HG03095 (cell line): ENCODE data around the gene ZNF19.

ENCODE experiments used
- ATAC-seq: cut with Tn5 transposase; IDR thresholded peaks from one replicate; pipeline ENCODE4 v1.9.1; 2021; ENCODE audit warnings: moderate library complexity; ENCODE audit not compliant: unreplicated experiment

ZNF19 gene

GRCh38 chr16:71491054-71491453 is 1.9 kb upstream of the ZNF19 start:
- no peak for ATAC-seq

GRCh38 chr16:71490361-71490760 is 1.2 kb upstream of the ZNF19 start:
- ATAC-seq, result no peak

- peak; percentile 79 for ATAC-seq
These were observed 4.9 kb downstream of the ZNF19 start for GRCh38 chr16:71484006-71484893.

- no peak for ATAC-seq
These were observed 6.6 kb downstream of the ZNF19 start for GRCh38 chr16:71482569-71482968.

GRCh38 chr16:71480956-71481355 is 8.2 kb downstream of the ZNF19 start:
- no peak for ATAC-seq

- no peak for ATAC-seq
These were observed 9.7 kb downstream of the ZNF19 start for GRCh38 chr16:71479420-71479819.

GRCh38 chr16:71476457-71477124 is 12.5 kb downstream of the ZNF19 start:
- ATAC-seq, result no peak

GRCh38 chr16:71474864-71475263 is 14.3 kb downstream of the ZNF19 start:
- no peak for ATAC-seq

DNA sequence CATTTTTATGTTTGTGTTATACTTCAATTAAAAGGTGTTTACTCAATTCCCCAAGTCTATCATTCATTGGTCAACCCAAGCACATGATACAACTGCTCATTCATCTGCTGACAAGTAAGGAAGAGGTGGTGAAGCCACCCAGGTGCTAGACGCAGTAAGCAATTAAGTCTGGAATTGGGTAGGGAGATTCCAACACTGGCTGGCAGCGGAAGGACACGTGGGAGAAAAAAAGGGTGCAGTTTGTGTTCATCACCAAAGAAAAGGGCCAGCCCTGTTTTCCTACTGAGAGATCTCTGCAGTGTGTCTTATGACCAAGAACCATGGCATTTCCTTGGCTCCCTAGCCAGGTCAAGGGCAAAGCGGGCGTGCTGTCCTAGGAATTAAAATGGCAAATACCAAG is 15.2 kb downstream of the ZNF19 start:
- no peak for ATAC-seq

- ATAC-seq, result no peak
These were observed 16.2 kb downstream of the ZNF19 start for GRCh38 chr16:71472931-71473330.

DNA sequence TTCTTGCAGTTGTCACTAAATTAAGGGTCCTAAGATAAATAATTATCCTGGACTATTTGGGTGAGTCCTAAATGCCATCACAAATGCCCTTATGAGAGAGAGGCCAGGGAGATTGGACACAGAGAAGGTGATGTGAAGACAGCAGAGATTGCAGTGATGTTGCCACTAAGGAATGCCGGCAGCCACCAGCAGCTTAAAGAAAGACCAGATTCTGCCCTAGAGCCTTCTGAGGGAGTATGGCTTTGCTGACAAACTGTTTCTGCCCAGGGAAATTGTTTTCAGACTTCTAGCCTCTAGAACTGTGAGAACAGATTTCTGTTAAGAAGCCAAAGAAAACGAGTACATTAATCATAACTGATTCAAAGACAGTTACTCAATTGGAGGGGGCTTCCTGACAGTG is 17.1 kb downstream of the ZNF19 start:
- ATAC-seq, result no peak

DNA sequence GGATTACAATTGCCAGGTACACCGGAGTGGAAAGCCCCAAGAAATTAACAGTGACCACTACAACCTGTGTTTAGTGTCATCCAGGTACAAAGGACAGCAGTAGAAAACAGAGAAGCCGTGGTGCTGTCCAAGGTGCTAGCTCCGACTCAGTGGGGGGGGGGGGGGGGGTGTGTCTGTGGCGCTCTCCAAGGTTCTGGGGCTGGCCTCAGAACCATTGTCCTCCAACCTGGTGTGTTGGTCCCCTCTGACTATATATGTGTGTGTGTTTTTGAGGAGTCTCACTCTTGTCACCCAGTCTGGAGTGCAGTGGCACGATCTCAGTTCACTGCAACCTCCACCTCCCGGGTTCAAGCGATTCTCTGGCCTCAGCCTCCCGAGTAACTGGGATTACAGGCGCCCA is 21.3 kb downstream of the ZNF19 start:
- no peak for ATAC-seq

DNA sequence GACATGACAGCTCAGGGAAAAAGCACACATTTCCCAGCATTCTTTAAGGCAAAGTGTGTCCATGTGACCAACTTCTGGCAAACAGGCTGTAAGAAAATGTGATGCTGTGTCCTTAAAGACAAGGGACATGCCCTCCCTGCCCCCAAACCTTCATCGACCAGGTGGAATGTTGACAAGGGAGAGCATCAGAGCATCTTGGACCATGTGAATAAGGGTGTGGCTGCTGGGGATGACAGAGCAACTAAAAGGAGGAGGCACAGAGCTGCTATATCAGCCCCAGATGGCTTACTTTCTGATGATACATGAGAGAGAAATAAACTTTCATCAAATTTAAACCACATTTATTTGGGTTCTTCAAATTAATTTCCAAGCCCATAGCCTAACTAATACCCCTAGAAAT is 24.9 kb downstream of the ZNF19 start:
- no peak for ATAC-seq

GRCh38 chr16:71461686-71462648 is 27.2 kb downstream of the ZNF19 start, which contains the start of gene ZNF23:
ZNF23 (minus strand) TSS chr16:71462247; CDS start chr16:71456796, 5,451 bp downstream.
- ATAC-seq, result peak; percentile 96

DNA sequence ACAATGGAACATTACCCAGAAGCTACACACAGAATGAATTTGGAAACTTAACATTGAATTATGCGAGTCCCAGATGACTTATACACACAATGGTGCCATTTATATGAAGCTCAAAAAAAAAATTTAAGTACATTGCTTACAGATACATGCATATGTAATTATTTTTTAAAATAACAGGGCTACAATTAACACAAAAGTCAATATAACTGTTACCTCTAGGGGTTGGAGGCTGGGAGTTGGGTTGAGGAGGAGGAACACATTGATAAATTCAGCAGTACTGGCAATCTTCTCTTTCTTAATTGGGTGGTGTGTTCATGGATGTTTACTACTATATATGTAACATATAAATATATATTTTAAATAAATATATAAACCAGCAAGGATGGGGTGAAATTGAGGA is 28.2 kb downstream of the ZNF19 start:
- ATAC-seq, result no peak

GRCh38 chr16:71460236-71460635 is 28.9 kb downstream of the ZNF19 start:
- no peak for ATAC-seq

DNA sequence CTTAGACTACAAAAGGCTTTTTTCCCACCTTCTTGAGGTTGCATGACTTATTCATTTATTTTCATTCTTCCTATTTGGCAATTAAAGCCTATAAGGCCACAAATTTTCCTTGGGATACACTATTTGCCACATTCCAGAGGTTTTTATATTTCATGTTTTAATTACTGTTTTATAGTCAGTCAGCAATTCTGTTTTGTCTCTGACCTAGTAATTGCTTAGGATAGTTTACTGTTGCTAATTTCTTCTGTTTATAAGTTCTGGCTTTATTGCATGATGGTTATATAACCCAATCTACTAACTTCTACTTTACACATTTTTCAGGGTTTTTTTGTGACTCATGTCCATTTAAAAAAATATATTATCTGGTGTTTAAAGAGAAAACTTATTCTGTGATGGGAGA is 29.6 kb downstream of the ZNF19 start:
- ATAC-seq, result no peak

DNA sequence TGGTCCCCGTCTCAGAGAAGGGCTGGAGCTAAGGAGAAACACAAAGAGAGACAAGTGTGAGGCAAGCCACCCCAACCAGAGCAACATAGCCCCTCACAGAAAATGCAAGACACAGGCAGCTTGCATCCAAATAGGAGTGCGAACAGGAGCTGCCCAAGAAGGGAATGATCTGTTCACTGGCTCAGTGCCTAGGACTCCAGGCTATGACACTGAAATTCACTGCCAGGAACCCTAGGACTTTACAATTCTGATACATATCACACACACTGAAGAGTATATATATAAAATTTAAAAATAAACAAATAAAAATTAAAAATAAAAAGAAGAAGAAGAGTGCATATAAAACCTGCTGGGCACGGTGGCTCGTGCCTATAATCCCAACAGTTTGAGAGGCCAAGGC is 32.3 kb downstream of the ZNF19 start:
- no peak for ATAC-seq

DNA sequence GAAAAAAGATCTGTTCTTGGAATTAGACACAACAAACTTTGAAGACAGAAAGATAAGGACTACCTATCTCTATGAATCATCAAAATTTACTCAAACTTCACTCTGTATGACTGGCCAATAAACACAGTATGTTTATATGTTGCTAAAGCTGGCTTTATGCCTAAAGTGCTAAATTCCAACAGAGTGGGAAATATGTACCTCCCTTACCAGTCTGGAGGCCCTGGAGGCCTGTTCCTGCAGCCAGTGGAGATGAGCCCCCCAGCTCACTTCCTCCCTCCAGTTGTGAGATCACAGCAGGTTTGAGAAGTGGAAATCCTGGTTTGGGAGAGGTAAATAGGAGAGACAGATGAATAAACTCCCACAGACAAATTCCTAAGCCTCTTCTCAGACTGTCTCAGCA is 36.1 kb downstream of the ZNF19 start:
- ATAC-seq, result no peak

- no peak for ATAC-seq
These were observed 40.1 kb downstream of the ZNF19 start for GRCh38 chr16:71449020-71449419.

GRCh38 chr16:71448274-71448866 is 40.8 kb downstream of the ZNF19 start:
- no peak for ATAC-seq
